OCI-LY1 (cell line): Measurements from ENCODE around the gene DCTD.

Experiments used
- H2AFZ ChIP-seq: fragments of 200-600 bp; sonication (generic), shearing (Covaris generic); 2 replicates; pipeline ENCODE4 v1.6.0; 2014; ENCODE audit warnings: antibody characterized with exemption, mild to moderate bottlenecking, low read length
- H3F3A ChIP-seq: fragments of 200-600 bp; sonication (generic), shearing (Covaris generic); 2 replicates; pipeline ENCODE4 v1.6.0; 2014; ENCODE audit warnings: mild to moderate bottlenecking, antibody characterized with exemption, low read length, moderate library complexity; ENCODE audit not compliant: insufficient read depth
- H3K27ac ChIP-seq: fragments of 200-600 bp; sonication (generic); 2 replicates; pipeline ENCODE4 v1.5.1; 2014; ENCODE audit warnings: low read length, mixed run types, mild to moderate bottlenecking, low read depth; ENCODE audit not compliant: poor library complexity, severe bottlenecking
- H3K27me3 ChIP-seq: fragments of 200-600 bp; sonication (generic); 2 replicates; pipeline ENCODE4 v1.6.0; 2014; ENCODE audit warnings: antibody characterized with exemption, mild to moderate bottlenecking, low read length, moderate library complexity; ENCODE audit not compliant: insufficient read depth
- H3K36me3 ChIP-seq: fragments of 200-600 bp; sonication (generic); 2 replicates; pipeline ENCODE4 v1.6.1; 2014; ENCODE audit warnings: mild to moderate bottlenecking, antibody characterized with exemption, low read length, moderate library complexity, mixed read lengths; ENCODE audit not compliant: insufficient read depth
- H3K4me1 ChIP-seq: fragments of 200-600 bp; sonication (generic); 2 replicates; pipeline ENCODE4 v1.5.1; 2014; ENCODE audit warnings: mild to moderate bottlenecking, low read length, moderate library complexity; ENCODE audit not compliant: insufficient read depth, severe bottlenecking
- H3K4me2 ChIP-seq: fragments of 200-600 bp; sonication (generic), shearing (Covaris generic); 2 replicates; pipeline ENCODE4 v1.6.1; 2014; ENCODE audit warnings: low read length
- H3K4me3 ChIP-seq: fragments of 200-600 bp; sonication (generic); 2 replicates; pipeline ENCODE4 v1.5.1; 2014; ENCODE audit warnings: low read length, low read depth, mild to moderate bottlenecking, mixed read lengths; ENCODE audit not compliant: poor library complexity, severe bottlenecking
- H3K79me2 ChIP-seq: fragments of 200-600 bp; shearing (Covaris generic); 2 replicates; pipeline ENCODE4 v1.6.1; 2016; ENCODE audit warnings: mixed run types, low read length, mixed read lengths; ENCODE audit not compliant: insufficient read depth
- H3K9ac ChIP-seq: fragments of 200-600 bp; sonication (generic), shearing (Covaris generic); 2 replicates; pipeline ENCODE4 v1.6.1; 2014; ENCODE audit warnings: mild to moderate bottlenecking, low read length, mixed read lengths
- H3K9me2 ChIP-seq: fragments of 200-600 bp; sonication (generic), shearing (Covaris generic); 2 replicates; pipeline ENCODE4 v1.6.1; 2014; ENCODE audit warnings: low read depth, mild to moderate bottlenecking, low read length, mixed read lengths
- H3K9me3 ChIP-seq: fragments of 200-600 bp; shearing (Covaris generic); 2 replicates; pipeline ENCODE4 v1.6.1; 2014; ENCODE audit warnings: low read length, mixed read lengths
- H4K20me1 ChIP-seq: fragments of 200-600 bp; sonication (generic), shearing (Covaris generic); 2 replicates; pipeline ENCODE4 v1.6.0; 2016; ENCODE audit warnings: mild to moderate bottlenecking, low read length; ENCODE audit not compliant: insufficient read depth
- EZH2 ChIP-seq: fragments of 200-600 bp; sonication (generic), shearing (Covaris generic); IDR thresholded peaks from 2 replicates; pipeline ENCODE4 v1.8.0; 2017; ENCODE audit warnings: borderline replicate concordance, mixed run types, mild to moderate bottlenecking, antibody characterized with exemption, low read length, moderate library complexity, mixed read lengths
- TF ChIP-seq, protein P1 (sequence below): fragments of 200-600 bp; sonication (generic), shearing (Covaris generic); IDR thresholded peaks from 2 replicates; pipeline ENCODE4 v1.5.1; 2017; ENCODE audit warnings: mild to moderate bottlenecking, antibody characterized with exemption, low read length, moderate library complexity, mixed read lengths

Gene DCTD

DNA sequence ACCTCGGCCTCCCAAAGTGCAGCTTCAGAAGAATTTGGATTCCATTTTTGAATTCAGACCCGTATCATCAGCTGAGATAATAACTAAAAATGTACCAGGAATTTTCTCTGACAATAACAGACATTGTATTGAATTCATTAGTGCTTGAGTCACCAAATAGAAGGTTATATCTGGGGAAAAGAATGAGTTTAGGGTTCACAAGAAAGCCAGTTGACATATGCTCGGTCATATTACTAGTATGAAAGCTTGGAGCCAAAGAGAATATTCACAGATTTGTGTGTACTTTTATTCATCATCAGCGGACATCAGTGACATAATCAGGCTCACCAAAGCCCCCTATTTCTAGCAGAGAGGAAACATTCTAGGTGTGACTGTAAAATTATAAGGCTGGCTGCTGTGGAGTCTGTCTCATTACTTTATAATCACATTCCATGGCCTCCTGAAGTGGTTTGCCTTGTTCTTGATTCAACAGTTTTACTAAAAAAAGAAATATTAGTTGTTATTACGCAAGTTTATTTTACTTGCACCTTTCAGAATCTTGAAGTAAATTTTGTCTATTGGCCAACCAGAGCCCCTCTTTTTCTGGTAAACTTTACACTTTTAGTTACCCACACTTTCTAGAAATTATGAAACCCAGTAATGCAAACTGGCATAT, 14.6 kb upstream of the DCTD start:
- Histone ChIP-seq H3K4me3 (no peak overlapping the region), H3K36me3 (no peaks in the 10 kb centered on the region), H3F3A (no peaks in the 10 kb centered on the region), H3K9ac (no peak overlapping the region), H4K20me1 (no peaks in the 10 kb centered on the region), H3K27me3 (no peaks in the 10 kb centered on the region), H3K4me2 (no peak overlapping the region), H3K9me2 (no peaks in the 10 kb centered on the region), H3K79me2 (no peaks in the 10 kb centered on the region), H2AFZ (no peak overlapping the region), H3K9me3 (no peaks in the 10 kb centered on the region), H3K4me1 (no peaks in the 10 kb centered on the region), H3K27ac (no peak overlapping the region)
- no peak for TF ChIP-seq EZH2
- TF ChIP-seq, protein P1, sequence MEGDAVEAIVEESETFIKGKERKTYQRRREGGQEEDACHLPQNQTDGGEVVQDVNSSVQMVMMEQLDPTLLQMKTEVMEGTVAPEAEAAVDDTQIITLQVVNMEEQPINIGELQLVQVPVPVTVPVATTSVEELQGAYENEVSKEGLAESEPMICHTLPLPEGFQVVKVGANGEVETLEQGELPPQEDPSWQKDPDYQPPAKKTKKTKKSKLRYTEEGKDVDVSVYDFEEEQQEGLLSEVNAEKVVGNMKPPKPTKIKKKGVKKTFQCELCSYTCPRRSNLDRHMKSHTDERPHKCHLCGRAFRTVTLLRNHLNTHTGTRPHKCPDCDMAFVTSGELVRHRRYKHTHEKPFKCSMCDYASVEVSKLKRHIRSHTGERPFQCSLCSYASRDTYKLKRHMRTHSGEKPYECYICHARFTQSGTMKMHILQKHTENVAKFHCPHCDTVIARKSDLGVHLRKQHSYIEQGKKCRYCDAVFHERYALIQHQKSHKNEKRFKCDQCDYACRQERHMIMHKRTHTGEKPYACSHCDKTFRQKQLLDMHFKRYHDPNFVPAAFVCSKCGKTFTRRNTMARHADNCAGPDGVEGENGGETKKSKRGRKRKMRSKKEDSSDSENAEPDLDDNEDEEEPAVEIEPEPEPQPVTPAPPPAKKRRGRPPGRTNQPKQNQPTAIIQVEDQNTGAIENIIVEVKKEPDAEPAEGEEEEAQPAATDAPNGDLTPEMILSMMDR = no peak

DNA sequence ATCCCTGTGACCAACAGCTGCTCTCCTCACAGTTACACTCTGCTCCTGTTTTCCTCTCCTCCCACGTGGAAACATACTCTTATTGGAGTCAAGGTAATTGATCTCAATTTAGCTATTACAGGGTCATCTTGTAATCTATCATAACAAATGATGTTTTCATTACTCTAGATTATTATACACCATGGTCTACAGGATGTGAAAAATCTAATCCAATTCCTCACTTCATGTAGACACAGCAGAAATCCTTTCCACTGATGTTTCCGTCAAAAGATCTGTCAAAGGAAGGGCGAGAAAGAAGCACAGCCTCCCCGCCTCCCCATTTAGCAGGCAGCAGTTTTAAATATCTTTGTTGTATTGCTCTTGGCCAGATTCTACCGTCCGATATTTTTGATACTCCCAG, 13.7 kb upstream of the DCTD start:
- H3K36me3 ChIP-seq = no peaks in the 10 kb centered on the region
- no peaks in the 10 kb centered on the region for H4K20me1 ChIP-seq
- H3K4me1 ChIP-seq = no peaks in the 10 kb centered on the region
- no peaks in the 10 kb centered on the region for H3K9me2 ChIP-seq
- no peak overlapping the region for H3K27ac ChIP-seq
- no peaks in the 10 kb centered on the region for H3K27me3 ChIP-seq
- TF ChIP-seq, protein P1 = no peak
- no peak for TF ChIP-seq EZH2
- H3K79me2 ChIP-seq = no peaks in the 10 kb centered on the region
- H3K4me2 ChIP-seq = no peak overlapping the region
- H3K4me3 ChIP-seq = no peak overlapping the region
- no peak overlapping the region for H3K9ac ChIP-seq
- H2AFZ ChIP-seq = no peak overlapping the region
- no peaks in the 10 kb centered on the region for H3F3A ChIP-seq
- H3K9me3 ChIP-seq = no peaks in the 10 kb centered on the region

DNA sequence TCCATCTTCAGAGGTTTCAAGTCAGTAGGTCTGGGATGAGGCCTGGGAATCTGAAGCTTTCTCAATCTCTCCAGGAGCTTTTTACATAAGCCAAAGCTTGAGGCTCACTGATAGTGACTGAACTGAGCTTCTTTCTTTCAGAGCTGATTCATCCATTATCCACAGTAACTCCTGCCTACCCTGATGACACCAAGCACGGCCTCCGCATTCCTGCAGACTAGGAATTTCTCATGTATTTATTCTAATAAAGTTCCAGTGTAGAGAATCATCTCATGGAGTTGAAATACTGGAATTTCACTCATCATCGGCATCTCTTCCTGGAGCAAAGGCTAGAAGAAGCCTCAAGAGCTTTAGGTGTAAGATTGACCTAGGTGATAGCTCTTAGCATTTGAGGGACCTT, 12.1 kb upstream of the DCTD start:
- Histone ChIP-seq H3K4me2 (no peak overlapping the region), H3F3A (no peaks in the 10 kb centered on the region), H2AFZ (no peak overlapping the region), H3K36me3 (no peaks in the 10 kb centered on the region), H3K9me2 (no peaks in the 10 kb centered on the region), H3K27ac (no peak overlapping the region), H3K9me3 (no peaks in the 10 kb centered on the region), H3K4me1 (no peaks in the 10 kb centered on the region), H3K9ac (no peak overlapping the region), H3K4me3 (no peak overlapping the region), H3K79me2 (no peaks in the 10 kb centered on the region), H4K20me1 (no peaks in the 10 kb centered on the region), H3K27me3 (no peaks in the 10 kb centered on the region)
- TF ChIP-seq EZH2 = no peak
- TF ChIP-seq, protein P1 = no peak
